GM23338 (cell line): ENCODE measurements around the gene CAMTA1. TPM values are rescaled to one million over a fixed set of nuclear protein-coding genes. Genes with fewer than 3 reads are reported as not detected.

Experiments used
- ATAC-seq: fragments of 200-7000 bp; cut with Tn5 transposase; 3 replicates; pipeline ENCODE4 v1.9.1; 2020
- DNase-seq: peaks from one replicate; pipeline ENCODE4 v3.0.0-alpha.2; 2015; ENCODE audit warnings: low spot score
- H2AFZ ChIP-seq: fragments of 200-600 bp; sonication (generic); 2 replicates; pipeline ENCODE4 v1.8.0; 2016; ENCODE audit warnings: antibody characterized with exemption, mild to moderate bottlenecking, moderate library complexity
- H3F3A ChIP-seq: fragments of 200-600 bp; sonication (generic); replicated peaks from 2 replicates; pipeline ENCODE4 v1.8.0; 2017; ENCODE audit warnings: antibody characterized with exemption, mixed run types, low read depth
- H3K27ac ChIP-seq: fragments of 200-600 bp; sonication (generic); 2 replicates; pipeline ENCODE4 v1.6.1; 2016; ENCODE audit warnings: low read depth
- H3K27me3 ChIP-seq: fragments of 200-600 bp; sonication (generic); 2 replicates; pipeline ENCODE4 v1.8.0; 2016; ENCODE audit warnings: mild to moderate bottlenecking, mixed run types, moderate library complexity; ENCODE audit not compliant: insufficient read depth
- H3K36me3 ChIP-seq: fragments of 200-600 bp; sonication (generic); 2 replicates; pipeline ENCODE4 v1.8.0; 2016; ENCODE audit warnings: mild to moderate bottlenecking; ENCODE audit not compliant: insufficient read depth
- H3K4me1 ChIP-seq: fragments of 200-600 bp; sonication (generic); 2 replicates; pipeline ENCODE4 v1.8.0; 2016; ENCODE audit warnings: mild to moderate bottlenecking, moderate library complexity; ENCODE audit not compliant: insufficient read depth
- H3K4me2 ChIP-seq: fragments of 200-600 bp; sonication (generic); 2 replicates; pipeline ENCODE4 v1.7.1; 2017; ENCODE audit warnings: mixed run types
- H3K4me3 ChIP-seq: fragments of 200-600 bp; sonication (generic); 2 replicates; pipeline ENCODE4 v1.6.1; 2016; ENCODE audit warnings: mixed run types
- H3K79me2 ChIP-seq: fragments of 200-600 bp; sonication (generic); replicated peaks from 2 replicates; pipeline ENCODE4 v1.8.0; 2017; ENCODE audit warnings: mild to moderate bottlenecking; ENCODE audit not compliant: insufficient read depth
- H3K9me2 ChIP-seq: fragments of 200-600 bp; sonication (generic); 2 replicates; pipeline ENCODE4 v1.8.0; 2017; ENCODE audit not compliant: insufficient read depth
- H4K20me1 ChIP-seq: fragments of 200-600 bp; sonication (generic); replicated peaks from 2 replicates; pipeline ENCODE4 v1.8.0; 2017; ENCODE audit warnings: mild to moderate bottlenecking; ENCODE audit not compliant: insufficient read depth
- H3K27ac Mint-ChIP-seq: 2 replicates; pipeline ENCODE4 v1.8.0; 2020; ENCODE audit warnings: inconsistent platforms, mild to moderate bottlenecking, moderate library complexity, mixed read lengths
- H3K27me3 Mint-ChIP-seq: 3 replicates; pipeline ENCODE4 v1.8.0; 2022; ENCODE audit warnings: low read depth, mild to moderate bottlenecking, moderate library complexity, mixed read lengths, inconsistent platforms; ENCODE audit not compliant: insufficient read depth, poor library complexity
- H3K36me3 Mint-ChIP-seq: 3 replicates; pipeline ENCODE4 v1.8.0; 2021; ENCODE audit warnings: low read depth, mild to moderate bottlenecking, inconsistent platforms, moderate library complexity, mixed read lengths
- H3K4me1 Mint-ChIP-seq: 3 replicates; pipeline ENCODE4 v1.8.0; 2020; ENCODE audit warnings: mild to moderate bottlenecking, inconsistent platforms, mixed read lengths
- H3K4me3 Mint-ChIP-seq: 3 replicates; pipeline ENCODE4 v1.8.0; 2021; ENCODE audit warnings: moderate library complexity, mild to moderate bottlenecking, inconsistent platforms, mixed read lengths
- H3K9me3 Mint-ChIP-seq: 3 replicates; pipeline ENCODE4 v1.8.0; 2020; ENCODE audit warnings: moderate library complexity, mild to moderate bottlenecking, inconsistent platforms, mixed read lengths
- CREB1 ChIP-seq: fragments of 250-450 bp; sonication (Bioruptor Pico); IDR thresholded peaks from 2 replicates; pipeline ENCODE4 v1.5.0; 2020; ENCODE audit warnings: low read depth, mild to moderate bottlenecking, moderate library complexity
- EZH2 ChIP-seq: fragments of 200-600 bp; sonication (generic); IDR thresholded peaks from one replicate; pipeline ENCODE4 v1.8.0; 2017; ENCODE audit warnings: antibody characterized with exemption, mild to moderate bottlenecking, low read depth; ENCODE audit not compliant: unreplicated experiment
- EZH2phosphoT487 ChIP-seq: fragments of 200-600 bp; sonication (generic); IDR thresholded peaks from one replicate; pipeline ENCODE4 v1.8.1; 2018; ENCODE audit warnings: antibody characterized with exemption; ENCODE audit not compliant: unreplicated experiment
- JUNB ChIP-seq: IDR thresholded peaks from one replicate; pipeline ENCODE4 v1.6.1; 2016; ENCODE audit warnings: antibody characterized with exemption; ENCODE audit not compliant: unreplicated experiment
- NANOG ChIP-seq: IDR thresholded peaks from 2 replicates; pipeline ENCODE4 v1.6.1; 2016; ENCODE audit warnings: antibody characterized with exemption, borderline replicate concordance
- POLR2AphosphoS5 ChIP-seq: IDR thresholded peaks from 2 replicates; pipeline ENCODE4 v1.6.1; 2016; ENCODE audit warnings: antibody characterized with exemption, low read depth
- STAT1 ChIP-seq: IDR thresholded peaks from one replicate; pipeline ENCODE4 v1.6.1; 2016; ENCODE audit warnings: antibody characterized with exemption; ENCODE audit not compliant: unreplicated experiment
- ZNF114 ChIP-seq: fragments of 250-450 bp; sonication (Bioruptor Pico); IDR thresholded peaks from 2 replicates; pipeline ENCODE4 v1.5.0; 2020; ENCODE audit warnings: mild to moderate bottlenecking, moderate library complexity
- ZNF331 ChIP-seq: fragments of 250-450 bp; sonication (Bioruptor Pico); IDR thresholded peaks from 2 replicates; pipeline ENCODE4 v1.5.0; 2020; ENCODE audit warnings: low read depth, mild to moderate bottlenecking, moderate library complexity
- polyA plus RNA-seq: library from polyadenylated mRNA; unstranded; fragments of >200 nt; fragmentation: Nextera tagmentation; extraction: Ambion mirVana; gene quantifications from 2 replicates; pipeline ENCODE4 v1.2.1, GENCODE V29; 2016
- total RNA-seq: library from RNA; depleted of rRNA; stranded (reverse); fragments of >200 nt; shearing (Covaris generic); gene quantifications from 2 replicates; pipeline ENCODE4 v1.2.3, GENCODE V29; 2014
- TF ChIP-seq, protein P1 (sequence below), 2 experiments: fragments of 200-600 bp in 1 of 2; sonication (generic) in 1 of 2; conservative IDR thresholded peaks; 2 replicates each; pipeline versions ENCODE4 v1.5.1 to v1.6.1; 2016 to 2017; ENCODE audit warnings: antibody characterized with exemption in 2 of 2, low read depth in 2 of 2, mild to moderate bottlenecking in 2 of 2, moderate library complexity in 1 of 2
- TF ChIP-seq, protein P2 (sequence below): IDR thresholded peaks from one replicate; pipeline ENCODE4 v1.6.1; 2018; ENCODE audit warnings: antibody characterized with exemption; ENCODE audit not compliant: unreplicated experiment
- TF ChIP-seq, protein P3 (sequence below): IDR thresholded peaks from 2 replicates; pipeline ENCODE4 v1.6.1; 2016; ENCODE audit warnings: antibody characterized with exemption

Gene CAMTA1
- total and polyA plus RNA-seq, 2 experiments from 2014 or later, result 115 to 519 TPM

DNA sequence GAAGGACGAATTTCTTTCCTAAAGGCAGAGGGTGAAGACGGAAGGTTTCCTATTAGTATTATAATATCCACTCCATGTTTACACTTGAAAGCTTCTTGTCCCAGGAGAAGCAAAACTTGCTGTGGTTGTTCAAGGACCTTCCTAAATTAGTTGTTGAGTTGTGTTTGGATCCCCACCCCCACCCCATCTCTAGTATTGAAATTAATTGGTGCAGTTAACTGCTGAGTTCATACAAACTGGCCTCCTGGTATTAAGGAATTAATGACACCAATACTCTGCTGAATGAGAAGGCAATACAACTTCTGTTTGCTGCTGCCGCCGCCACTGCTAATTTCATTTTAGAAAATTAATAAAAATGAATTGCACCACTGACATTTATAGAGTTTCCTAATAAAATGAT, 308.8 kb downstream of the CAMTA1 start (continued):
- TF ChIP-seq, protein P1, sequence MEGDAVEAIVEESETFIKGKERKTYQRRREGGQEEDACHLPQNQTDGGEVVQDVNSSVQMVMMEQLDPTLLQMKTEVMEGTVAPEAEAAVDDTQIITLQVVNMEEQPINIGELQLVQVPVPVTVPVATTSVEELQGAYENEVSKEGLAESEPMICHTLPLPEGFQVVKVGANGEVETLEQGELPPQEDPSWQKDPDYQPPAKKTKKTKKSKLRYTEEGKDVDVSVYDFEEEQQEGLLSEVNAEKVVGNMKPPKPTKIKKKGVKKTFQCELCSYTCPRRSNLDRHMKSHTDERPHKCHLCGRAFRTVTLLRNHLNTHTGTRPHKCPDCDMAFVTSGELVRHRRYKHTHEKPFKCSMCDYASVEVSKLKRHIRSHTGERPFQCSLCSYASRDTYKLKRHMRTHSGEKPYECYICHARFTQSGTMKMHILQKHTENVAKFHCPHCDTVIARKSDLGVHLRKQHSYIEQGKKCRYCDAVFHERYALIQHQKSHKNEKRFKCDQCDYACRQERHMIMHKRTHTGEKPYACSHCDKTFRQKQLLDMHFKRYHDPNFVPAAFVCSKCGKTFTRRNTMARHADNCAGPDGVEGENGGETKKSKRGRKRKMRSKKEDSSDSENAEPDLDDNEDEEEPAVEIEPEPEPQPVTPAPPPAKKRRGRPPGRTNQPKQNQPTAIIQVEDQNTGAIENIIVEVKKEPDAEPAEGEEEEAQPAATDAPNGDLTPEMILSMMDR (conservative IDR thresholded peaks at IDR 0.05; ENCODE audit: low read depth in 2 of 2), result no peak
- TF ChIP-seq EZH2, result no peak

DNA sequence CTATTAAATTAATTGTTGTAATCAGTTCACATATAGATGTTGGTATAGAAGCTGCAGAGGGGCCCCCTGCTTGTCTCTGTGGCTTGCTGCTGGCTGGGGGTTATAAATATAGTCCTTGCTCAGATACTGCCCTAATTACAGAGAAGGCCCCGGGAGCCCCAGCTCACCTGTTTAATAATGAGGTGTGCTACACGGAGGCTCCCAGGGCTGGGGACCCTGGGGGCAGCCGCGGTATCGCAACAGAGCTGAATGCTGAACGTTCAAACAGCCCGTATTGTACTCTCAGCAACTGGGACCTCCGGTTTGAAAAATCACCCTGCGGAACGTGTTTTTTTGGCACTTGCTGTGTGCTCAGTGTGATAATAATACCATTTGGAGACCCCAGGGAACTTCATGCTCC, 309.3 kb downstream of the CAMTA1 start:
- Histone ChIP-seq H2AFZ (no peak overlapping the region), H3K4me3 (no peak overlapping the region), H3K27ac (no peak overlapping the region), H3K9me2 (no peaks in the 10 kb centered on the region), H3K4me2 (no peak overlapping the region), H3K27me3 (no peaks in the 10 kb centered on the region), H3K4me1 (no peaks in the 10 kb centered on the region), H3K36me3 (no peaks in the 10 kb centered on the region), H3K79me2 (no peaks in the 10 kb centered on the region), H3F3A (no peaks in the 10 kb centered on the region), H4K20me1 (no peaks in the 10 kb centered on the region)
- Mint-ChIP-seq H3K9me3 (no peaks in the 10 kb centered on the region), H3K4me1 (peaks cover 7% of the 10 kb centered on the region; the same call in 2 of the 3 replicates), H3K36me3 (no peaks in the 10 kb centered on the region), H3K4me3 (no peak overlapping the region), H3K27me3 (peaks cover 2% of the 10 kb centered on the region), H3K27ac (no peak overlapping the region)
- no peak for DNase-seq
- no peak for ATAC-seq
- TF ChIP-seq CREB1 (CRISPR knock-in tag) (no peak), STAT1 (no peak), JUNB (no peak), EZH2 (no peak), POLR2AphosphoS5 (no peak), ZNF331 (CRISPR knock-in tag) (no peak), EZH2phosphoT487 (no peak), NANOG (no peak), ZNF114 (CRISPR knock-in tag) (no peak)
- TF ChIP-seq, protein P2, sequence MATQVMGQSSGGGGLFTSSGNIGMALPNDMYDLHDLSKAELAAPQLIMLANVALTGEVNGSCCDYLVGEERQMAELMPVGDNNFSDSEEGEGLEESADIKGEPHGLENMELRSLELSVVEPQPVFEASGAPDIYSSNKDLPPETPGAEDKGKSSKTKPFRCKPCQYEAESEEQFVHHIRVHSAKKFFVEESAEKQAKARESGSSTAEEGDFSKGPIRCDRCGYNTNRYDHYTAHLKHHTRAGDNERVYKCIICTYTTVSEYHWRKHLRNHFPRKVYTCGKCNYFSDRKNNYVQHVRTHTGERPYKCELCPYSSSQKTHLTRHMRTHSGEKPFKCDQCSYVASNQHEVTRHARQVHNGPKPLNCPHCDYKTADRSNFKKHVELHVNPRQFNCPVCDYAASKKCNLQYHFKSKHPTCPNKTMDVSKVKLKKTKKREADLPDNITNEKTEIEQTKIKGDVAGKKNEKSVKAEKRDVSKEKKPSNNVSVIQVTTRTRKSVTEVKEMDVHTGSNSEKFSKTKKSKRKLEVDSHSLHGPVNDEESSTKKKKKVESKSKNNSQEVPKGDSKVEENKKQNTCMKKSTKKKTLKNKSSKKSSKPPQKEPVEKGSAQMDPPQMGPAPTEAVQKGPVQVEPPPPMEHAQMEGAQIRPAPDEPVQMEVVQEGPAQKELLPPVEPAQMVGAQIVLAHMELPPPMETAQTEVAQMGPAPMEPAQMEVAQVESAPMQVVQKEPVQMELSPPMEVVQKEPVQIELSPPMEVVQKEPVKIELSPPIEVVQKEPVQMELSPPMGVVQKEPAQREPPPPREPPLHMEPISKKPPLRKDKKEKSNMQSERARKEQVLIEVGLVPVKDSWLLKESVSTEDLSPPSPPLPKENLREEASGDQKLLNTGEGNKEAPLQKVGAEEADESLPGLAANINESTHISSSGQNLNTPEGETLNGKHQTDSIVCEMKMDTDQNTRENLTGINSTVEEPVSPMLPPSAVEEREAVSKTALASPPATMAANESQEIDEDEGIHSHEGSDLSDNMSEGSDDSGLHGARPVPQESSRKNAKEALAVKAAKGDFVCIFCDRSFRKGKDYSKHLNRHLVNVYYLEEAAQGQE, result no peak
- TF ChIP-seq, protein P1 (conservative IDR thresholded peaks at IDR 0.05; ENCODE audit: low read depth in 2 of 2), result no peak
- TF ChIP-seq, protein P3, sequence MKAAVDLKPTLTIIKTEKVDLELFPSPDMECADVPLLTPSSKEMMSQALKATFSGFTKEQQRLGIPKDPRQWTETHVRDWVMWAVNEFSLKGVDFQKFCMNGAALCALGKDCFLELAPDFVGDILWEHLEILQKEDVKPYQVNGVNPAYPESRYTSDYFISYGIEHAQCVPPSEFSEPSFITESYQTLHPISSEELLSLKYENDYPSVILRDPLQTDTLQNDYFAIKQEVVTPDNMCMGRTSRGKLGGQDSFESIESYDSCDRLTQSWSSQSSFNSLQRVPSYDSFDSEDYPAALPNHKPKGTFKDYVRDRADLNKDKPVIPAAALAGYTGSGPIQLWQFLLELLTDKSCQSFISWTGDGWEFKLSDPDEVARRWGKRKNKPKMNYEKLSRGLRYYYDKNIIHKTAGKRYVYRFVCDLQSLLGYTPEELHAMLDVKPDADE, result no peak
